ENCODE data around the gene FAM89A.

DNA sequence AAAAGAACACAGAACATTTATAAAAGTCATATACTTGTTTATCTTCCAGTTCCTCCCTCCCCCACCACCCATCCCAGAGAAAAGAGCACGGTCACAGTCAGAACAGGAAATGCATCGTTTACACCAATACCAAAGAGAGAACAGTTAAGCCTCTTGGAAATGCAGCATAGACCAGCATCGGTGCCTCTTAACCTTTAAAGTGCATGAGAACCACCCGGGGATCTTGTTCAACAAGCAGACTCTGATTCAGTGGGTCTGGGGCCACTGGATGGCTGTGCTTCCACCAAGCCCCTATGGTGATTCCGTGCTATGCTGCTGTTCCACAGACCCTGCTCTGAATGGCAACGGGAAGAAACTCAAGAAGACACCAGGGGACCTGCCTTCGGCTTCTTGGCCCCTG is 19.2 kb downstream of the FAM89A start:
- TF ChIP-seq, protein P1, sequence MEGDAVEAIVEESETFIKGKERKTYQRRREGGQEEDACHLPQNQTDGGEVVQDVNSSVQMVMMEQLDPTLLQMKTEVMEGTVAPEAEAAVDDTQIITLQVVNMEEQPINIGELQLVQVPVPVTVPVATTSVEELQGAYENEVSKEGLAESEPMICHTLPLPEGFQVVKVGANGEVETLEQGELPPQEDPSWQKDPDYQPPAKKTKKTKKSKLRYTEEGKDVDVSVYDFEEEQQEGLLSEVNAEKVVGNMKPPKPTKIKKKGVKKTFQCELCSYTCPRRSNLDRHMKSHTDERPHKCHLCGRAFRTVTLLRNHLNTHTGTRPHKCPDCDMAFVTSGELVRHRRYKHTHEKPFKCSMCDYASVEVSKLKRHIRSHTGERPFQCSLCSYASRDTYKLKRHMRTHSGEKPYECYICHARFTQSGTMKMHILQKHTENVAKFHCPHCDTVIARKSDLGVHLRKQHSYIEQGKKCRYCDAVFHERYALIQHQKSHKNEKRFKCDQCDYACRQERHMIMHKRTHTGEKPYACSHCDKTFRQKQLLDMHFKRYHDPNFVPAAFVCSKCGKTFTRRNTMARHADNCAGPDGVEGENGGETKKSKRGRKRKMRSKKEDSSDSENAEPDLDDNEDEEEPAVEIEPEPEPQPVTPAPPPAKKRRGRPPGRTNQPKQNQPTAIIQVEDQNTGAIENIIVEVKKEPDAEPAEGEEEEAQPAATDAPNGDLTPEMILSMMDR (IDR thresholded peaks at IDR 0.05) = no peak
- no peak for TF ChIP-seq EP300 (IDR thresholded peaks at IDR 0.05)

Data from tibial nerve (tissue), 4 donors.